Caco-2 (cell line): Measurements from ENCODE around the gene AEBP2. TPM values are rescaled to one million over a fixed set of nuclear protein-coding genes. Genes with fewer than 3 reads are reported as not detected.

Experiments used
- BruUV-seq: library from RNA; stranded (reverse); fragments of 400-500 nt; replicated peaks from 2 replicates; lab custom pipeline; 2021; lab: Mats Ljungman, UMichigan
- CTCF ChIA-PET: fragments of 300-600 bp; sonication (Branson Sonifier 250); formaldehyde crosslinking; loops from one replicate; lab custom pipeline; 2022; ENCODE audit warnings: antibody characterized with exemption; lab: Charles Lee
- POLR2A ChIA-PET: fragments of 300-600 bp; sonication (Branson Sonifier 250); formaldehyde crosslinking; loops from one replicate; lab custom pipeline; 2022; ENCODE audit warnings: antibody characterized with exemption; lab: Charles Lee
- DNase-seq, 2 experiments: peaks; one replicate each; pipeline versions ENCODE4 v3.0.0 to v3.0.0-alpha.2; 2020 to 2022
- H3K27me3 ChIP-seq: replicated peaks from 2 replicates; pipeline ENCODE4 v1.6.0; 2011; ENCODE audit warnings: low read length; ENCODE audit not compliant: control insufficient read depth, insufficient read depth
- H3K36me3 ChIP-seq: 2 replicates; pipeline ENCODE4 v1.5.1; 2011; ENCODE audit warnings: low read length; ENCODE audit not compliant: control insufficient read depth, insufficient read depth
- H3K4me1 ChIP-seq: fragments of 250-450 bp; sonication (Bioruptor Pico); 2 replicates; pipeline ENCODE4 v1.5.1; 2020; ENCODE audit warnings: mild to moderate bottlenecking
- H3K4me3 ChIP-seq: 2 replicates; pipeline ENCODE4 v1.5.1; 2011; ENCODE audit warnings: low read depth, mild to moderate bottlenecking, control low read depth, low read length
- H3K9me3 ChIP-seq: fragments of 250-450 bp; sonication (Bioruptor Pico); 2 replicates; pipeline ENCODE4 v1.5.1; 2020; ENCODE audit warnings: mild to moderate bottlenecking, moderate library complexity
- H3K27ac Mint-ChIP-seq: one replicate; pipeline ENCODE4 v1.8.0; 2022; ENCODE audit warnings: mixed read lengths; ENCODE audit not compliant: unreplicated experiment
- H3K27me3 Mint-ChIP-seq: one replicate; pipeline ENCODE4 v1.8.0; 2022; ENCODE audit warnings: mixed read lengths; ENCODE audit not compliant: insufficient read depth, unreplicated experiment
- H3K36me3 Mint-ChIP-seq: one replicate; pipeline ENCODE4 v1.8.0; 2022; ENCODE audit warnings: mild to moderate bottlenecking, mixed read lengths; ENCODE audit not compliant: insufficient read depth, unreplicated experiment
- H3K4me1 Mint-ChIP-seq: one replicate; pipeline ENCODE4 v1.8.0; 2022; ENCODE audit warnings: low read depth, mixed read lengths; ENCODE audit not compliant: unreplicated experiment
- H3K4me3 Mint-ChIP-seq: one replicate; pipeline ENCODE4 v1.8.0; 2022; ENCODE audit warnings: mild to moderate bottlenecking, moderate library complexity, mixed read lengths; ENCODE audit not compliant: unreplicated experiment
- H3K9me3 Mint-ChIP-seq: one replicate; pipeline ENCODE4 v1.8.0; 2022; ENCODE audit warnings: mixed read lengths; ENCODE audit not compliant: unreplicated experiment
- intact Hi-C: fragments of 100-400 bp; cut with micrococcal nuclease; formaldehyde crosslinking; loops from one replicate; pipeline ENCODE4 v1.10.0; 2022; ENCODE audit not compliant: unreplicated experiment
- total RNA-seq: library from RNA; stranded (reverse); gene quantifications from 2 replicates; pipeline ENCODE4 v1.2.3, GENCODE V29; 2022
- TF ChIP-seq, protein P1 (sequence below), 2 experiments: fragments of 200-600 bp in 1 of 2; IDR thresholded peaks; 1 replicate in 1 of 2; 2 replicates in 1 of 2; pipeline versions ENCODE4 v1.5.1 to v1.8.0; 2011 to 2022; ENCODE audit warnings: antibody characterized with exemption in 1 of 2, control low read depth in 1 of 2, inconsistent platforms in 1 of 2, low read depth in 1 of 2, low read length in 1 of 2, mild to moderate bottlenecking in 1 of 2, moderate library complexity in 1 of 2; ENCODE audit not compliant: insufficient read depth in 1 of 2, severe bottlenecking in 1 of 2, unreplicated experiment in 1 of 2

The AEBP2 gene
- total RNA-seq, 1 experiment from 2014 or later: 68.0 TPM

DNA sequence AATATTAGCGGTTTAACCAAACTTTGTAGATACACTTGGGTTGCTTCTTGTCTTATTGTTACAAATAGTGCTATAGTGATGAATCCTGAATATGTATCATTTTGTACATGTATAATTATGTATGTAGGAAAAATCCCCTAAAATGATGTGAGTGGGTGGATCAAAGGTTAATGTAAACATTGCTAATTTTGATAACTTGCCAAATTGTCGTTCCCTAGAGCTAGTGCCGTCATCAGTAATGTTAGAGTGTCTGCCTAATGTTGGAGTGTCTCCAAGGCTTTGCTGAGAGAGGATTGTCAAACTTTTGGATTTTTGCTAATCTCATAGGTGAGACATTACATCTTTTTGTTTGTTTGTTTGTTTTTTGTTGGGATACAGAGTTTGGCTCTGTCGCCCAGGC, 44.4 kb downstream of the AEBP2 start:
- H3K27ac Mint-ChIP-seq: no peak overlapping the region
- ChIA-PET CTCF (interaction anchor here (0.6 kb wide), 1 partner anchor 25 kb away, joined by 3 read pairs; no protein-coding TSS in a partner anchor), POLR2A (no interaction called here)
- H3K9me3 Mint-ChIP-seq: no peaks in the 10 kb centered on the region
- no peak overlapping the region for H3K4me3 Mint-ChIP-seq
- intact Hi-C loops: no loop called here
- no peak overlapping the region for H3K4me3 ChIP-seq
- no peak for DNase-seq
- H3K4me1 Mint-ChIP-seq: peaks cover 8% of the 10 kb centered on the region
- peaks cover 3% of the 10 kb centered on the region; the same call in 1 of the 2 replicates for H3K36me3 ChIP-seq
- H3K27me3 Mint-ChIP-seq: no peaks in the 10 kb centered on the region
- H3K4me1 ChIP-seq: no peaks in the 10 kb centered on the region
- H3K9me3 ChIP-seq: no peaks in the 10 kb centered on the region
- no TSS peak for BruUV-seq
- TF ChIP-seq, protein P1, sequence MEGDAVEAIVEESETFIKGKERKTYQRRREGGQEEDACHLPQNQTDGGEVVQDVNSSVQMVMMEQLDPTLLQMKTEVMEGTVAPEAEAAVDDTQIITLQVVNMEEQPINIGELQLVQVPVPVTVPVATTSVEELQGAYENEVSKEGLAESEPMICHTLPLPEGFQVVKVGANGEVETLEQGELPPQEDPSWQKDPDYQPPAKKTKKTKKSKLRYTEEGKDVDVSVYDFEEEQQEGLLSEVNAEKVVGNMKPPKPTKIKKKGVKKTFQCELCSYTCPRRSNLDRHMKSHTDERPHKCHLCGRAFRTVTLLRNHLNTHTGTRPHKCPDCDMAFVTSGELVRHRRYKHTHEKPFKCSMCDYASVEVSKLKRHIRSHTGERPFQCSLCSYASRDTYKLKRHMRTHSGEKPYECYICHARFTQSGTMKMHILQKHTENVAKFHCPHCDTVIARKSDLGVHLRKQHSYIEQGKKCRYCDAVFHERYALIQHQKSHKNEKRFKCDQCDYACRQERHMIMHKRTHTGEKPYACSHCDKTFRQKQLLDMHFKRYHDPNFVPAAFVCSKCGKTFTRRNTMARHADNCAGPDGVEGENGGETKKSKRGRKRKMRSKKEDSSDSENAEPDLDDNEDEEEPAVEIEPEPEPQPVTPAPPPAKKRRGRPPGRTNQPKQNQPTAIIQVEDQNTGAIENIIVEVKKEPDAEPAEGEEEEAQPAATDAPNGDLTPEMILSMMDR (IDR thresholded peaks at IDR 0.05; ENCODE audit: insufficient read depth in 1 of 2, low read depth in 1 of 2, low read length in 1 of 2, severe bottlenecking in 1 of 2, unreplicated experiment in 1 of 2): no peak
- no peaks in the 10 kb centered on the region for H3K27me3 ChIP-seq
- peaks cover 55% of the 10 kb centered on the region for H3K36me3 Mint-ChIP-seq

DNA sequence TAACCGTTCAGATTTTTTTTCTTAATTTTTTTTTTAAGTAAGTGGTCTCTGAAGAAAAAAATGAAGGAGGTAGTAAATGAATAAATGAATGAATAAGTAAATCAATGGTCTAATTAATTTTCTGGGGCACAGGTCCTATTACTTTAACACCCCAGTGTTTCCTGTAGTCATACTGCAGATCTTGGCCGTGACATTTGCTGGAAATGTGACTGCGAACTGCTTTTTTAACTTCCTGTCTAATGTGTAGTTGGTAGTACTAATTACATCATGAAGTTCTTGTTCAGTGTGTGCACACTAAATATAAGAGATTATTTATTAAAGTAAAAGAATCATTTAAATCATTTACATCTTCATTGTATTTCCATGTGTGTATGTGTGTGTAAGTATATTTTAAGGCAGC, 45.4 kb downstream of the AEBP2 start:
- DNase-seq: no peak
- TF ChIP-seq, protein P1 (IDR thresholded peaks at IDR 0.05; ENCODE audit: insufficient read depth in 1 of 2, low read depth in 1 of 2, low read length in 1 of 2, severe bottlenecking in 1 of 2, unreplicated experiment in 1 of 2): no peak
- Mint-ChIP-seq H3K36me3 (peaks cover 49% of the 10 kb centered on the region), H3K27me3 (no peaks in the 10 kb centered on the region), H3K27ac (no peak overlapping the region), H3K9me3 (no peaks in the 10 kb centered on the region), H3K4me3 (no peak overlapping the region), H3K4me1 (peaks cover 8% of the 10 kb centered on the region)
- Histone ChIP-seq H3K9me3 (no peaks in the 10 kb centered on the region), H3K27me3 (no peaks in the 10 kb centered on the region), H3K36me3 (peaks cover 3% of the 10 kb centered on the region; the same call in 1 of the 2 replicates), H3K4me3 (no peak overlapping the region), H3K4me1 (no peaks in the 10 kb centered on the region)
- ChIA-PET CTCF (no interaction called here), POLR2A (no interaction called here)
- BruUV-seq: no TSS peak
- intact Hi-C loops: no loop called here

DNA sequence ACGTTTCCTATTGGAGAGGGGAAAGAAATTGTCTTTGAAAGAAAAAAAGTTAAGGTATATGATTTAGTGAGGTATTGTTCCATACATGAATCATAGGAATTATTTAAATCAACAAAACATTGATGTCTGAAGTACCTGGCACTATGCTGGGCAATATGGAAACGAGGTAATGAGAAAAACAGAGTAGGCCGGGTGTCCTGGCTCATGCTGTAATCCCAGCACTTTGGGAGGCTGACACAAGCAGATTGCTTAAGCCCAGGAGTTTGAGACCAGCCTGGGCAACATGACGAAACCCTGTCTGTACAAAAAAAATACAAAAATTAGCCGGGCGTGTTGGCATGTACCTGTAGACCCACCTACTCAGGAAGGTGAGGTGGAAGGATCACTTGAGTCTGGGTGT, 45.9 kb downstream of the AEBP2 start:
- Histone ChIP-seq H3K36me3 (peaks cover 3% of the 10 kb centered on the region; the same call in 1 of the 2 replicates), H3K4me3 (no peak overlapping the region), H3K27me3 (no peaks in the 10 kb centered on the region), H3K9me3 (no peaks in the 10 kb centered on the region), H3K4me1 (no peaks in the 10 kb centered on the region)
- no peak overlapping the region for H3K4me3 Mint-ChIP-seq
- TF ChIP-seq, protein P1 (IDR thresholded peaks at IDR 0.05; ENCODE audit: insufficient read depth in 1 of 2, low read depth in 1 of 2, low read length in 1 of 2, severe bottlenecking in 1 of 2, unreplicated experiment in 1 of 2): no peak
- no peak for DNase-seq
- H3K9me3 Mint-ChIP-seq: no peaks in the 10 kb centered on the region
- BruUV-seq: no TSS peak
- peaks cover 8% of the 10 kb centered on the region for H3K4me1 Mint-ChIP-seq
- POLR2A ChIA-PET: no interaction called here
- H3K27ac Mint-ChIP-seq: no peak overlapping the region
- intact Hi-C loops: no loop called here
- peaks cover 49% of the 10 kb centered on the region for H3K36me3 Mint-ChIP-seq
- H3K27me3 Mint-ChIP-seq: no peaks in the 10 kb centered on the region
- CTCF ChIA-PET: no interaction called here
